GM23338 (cell line): ENCODE measurements around the gene YJEFN3. TPM values are rescaled to one million over a fixed set of nuclear protein-coding genes. Genes with fewer than 3 reads are reported as not detected.

Experiments
- ATAC-seq: fragments of 200-7000 bp; cut with Tn5 transposase; 3 replicates; pipeline ENCODE4 v1.9.1; 2020
- DNase-seq: peaks from one replicate; pipeline ENCODE4 v3.0.0-alpha.2; 2015; ENCODE audit warnings: low spot score
- H2AFZ ChIP-seq: fragments of 200-600 bp; sonication (generic); 2 replicates; pipeline ENCODE4 v1.8.0; 2016; ENCODE audit warnings: antibody characterized with exemption, mild to moderate bottlenecking, moderate library complexity
- H3F3A ChIP-seq: fragments of 200-600 bp; sonication (generic); replicated peaks from 2 replicates; pipeline ENCODE4 v1.8.0; 2017; ENCODE audit warnings: antibody characterized with exemption, mixed run types, low read depth
- H3K27ac ChIP-seq: fragments of 200-600 bp; sonication (generic); 2 replicates; pipeline ENCODE4 v1.6.1; 2016; ENCODE audit warnings: low read depth
- H3K27me3 ChIP-seq: fragments of 200-600 bp; sonication (generic); 2 replicates; pipeline ENCODE4 v1.8.0; 2016; ENCODE audit warnings: mild to moderate bottlenecking, mixed run types, moderate library complexity; ENCODE audit not compliant: insufficient read depth
- H3K36me3 ChIP-seq: fragments of 200-600 bp; sonication (generic); 2 replicates; pipeline ENCODE4 v1.8.0; 2016; ENCODE audit warnings: mild to moderate bottlenecking; ENCODE audit not compliant: insufficient read depth
- H3K4me1 ChIP-seq: fragments of 200-600 bp; sonication (generic); 2 replicates; pipeline ENCODE4 v1.8.0; 2016; ENCODE audit warnings: mild to moderate bottlenecking, moderate library complexity; ENCODE audit not compliant: insufficient read depth
- H3K4me2 ChIP-seq: fragments of 200-600 bp; sonication (generic); 2 replicates; pipeline ENCODE4 v1.7.1; 2017; ENCODE audit warnings: mixed run types
- H3K4me3 ChIP-seq: fragments of 200-600 bp; sonication (generic); 2 replicates; pipeline ENCODE4 v1.6.1; 2016; ENCODE audit warnings: mixed run types
- H3K79me2 ChIP-seq: fragments of 200-600 bp; sonication (generic); replicated peaks from 2 replicates; pipeline ENCODE4 v1.8.0; 2017; ENCODE audit warnings: mild to moderate bottlenecking; ENCODE audit not compliant: insufficient read depth
- H3K9me2 ChIP-seq: fragments of 200-600 bp; sonication (generic); 2 replicates; pipeline ENCODE4 v1.8.0; 2017; ENCODE audit not compliant: insufficient read depth
- H4K20me1 ChIP-seq: fragments of 200-600 bp; sonication (generic); replicated peaks from 2 replicates; pipeline ENCODE4 v1.8.0; 2017; ENCODE audit warnings: mild to moderate bottlenecking; ENCODE audit not compliant: insufficient read depth
- H3K27ac Mint-ChIP-seq: 2 replicates; pipeline ENCODE4 v1.8.0; 2020; ENCODE audit warnings: inconsistent platforms, mild to moderate bottlenecking, moderate library complexity, mixed read lengths
- H3K27me3 Mint-ChIP-seq: 3 replicates; pipeline ENCODE4 v1.8.0; 2022; ENCODE audit warnings: low read depth, mild to moderate bottlenecking, moderate library complexity, mixed read lengths, inconsistent platforms; ENCODE audit not compliant: insufficient read depth, poor library complexity
- H3K36me3 Mint-ChIP-seq: 3 replicates; pipeline ENCODE4 v1.8.0; 2021; ENCODE audit warnings: low read depth, mild to moderate bottlenecking, inconsistent platforms, moderate library complexity, mixed read lengths
- H3K4me1 Mint-ChIP-seq: 3 replicates; pipeline ENCODE4 v1.8.0; 2020; ENCODE audit warnings: mild to moderate bottlenecking, inconsistent platforms, mixed read lengths
- H3K4me3 Mint-ChIP-seq: 3 replicates; pipeline ENCODE4 v1.8.0; 2021; ENCODE audit warnings: moderate library complexity, mild to moderate bottlenecking, inconsistent platforms, mixed read lengths
- H3K9me3 Mint-ChIP-seq: 3 replicates; pipeline ENCODE4 v1.8.0; 2020; ENCODE audit warnings: moderate library complexity, mild to moderate bottlenecking, inconsistent platforms, mixed read lengths
- CREB1 ChIP-seq: fragments of 250-450 bp; sonication (Bioruptor Pico); IDR thresholded peaks from 2 replicates; pipeline ENCODE4 v1.5.0; 2020; ENCODE audit warnings: low read depth, mild to moderate bottlenecking, moderate library complexity
- CTCF ChIP-seq, 2 experiments: fragments of 200-600 bp in 1 of 2; sonication (generic) in 1 of 2; conservative IDR thresholded peaks; 2 replicates each; pipeline versions ENCODE4 v1.5.1 to v1.6.1; 2016 to 2017; ENCODE audit warnings: antibody characterized with exemption in 2 of 2, low read depth in 2 of 2, mild to moderate bottlenecking in 2 of 2, moderate library complexity in 1 of 2
- EZH2 ChIP-seq: fragments of 200-600 bp; sonication (generic); IDR thresholded peaks from one replicate; pipeline ENCODE4 v1.8.0; 2017; ENCODE audit warnings: antibody characterized with exemption, mild to moderate bottlenecking, low read depth; ENCODE audit not compliant: unreplicated experiment
- EZH2phosphoT487 ChIP-seq: fragments of 200-600 bp; sonication (generic); IDR thresholded peaks from one replicate; pipeline ENCODE4 v1.8.1; 2018; ENCODE audit warnings: antibody characterized with exemption; ENCODE audit not compliant: unreplicated experiment
- JUNB ChIP-seq: IDR thresholded peaks from one replicate; pipeline ENCODE4 v1.6.1; 2016; ENCODE audit warnings: antibody characterized with exemption; ENCODE audit not compliant: unreplicated experiment
- NANOG ChIP-seq: IDR thresholded peaks from 2 replicates; pipeline ENCODE4 v1.6.1; 2016; ENCODE audit warnings: antibody characterized with exemption, borderline replicate concordance
- POLR2AphosphoS5 ChIP-seq: IDR thresholded peaks from 2 replicates; pipeline ENCODE4 v1.6.1; 2016; ENCODE audit warnings: antibody characterized with exemption, low read depth
- REST ChIP-seq: IDR thresholded peaks from one replicate; pipeline ENCODE4 v1.6.1; 2018; ENCODE audit warnings: antibody characterized with exemption; ENCODE audit not compliant: unreplicated experiment
- STAT1 ChIP-seq: IDR thresholded peaks from one replicate; pipeline ENCODE4 v1.6.1; 2016; ENCODE audit warnings: antibody characterized with exemption; ENCODE audit not compliant: unreplicated experiment
- ZNF114 ChIP-seq: fragments of 250-450 bp; sonication (Bioruptor Pico); IDR thresholded peaks from 2 replicates; pipeline ENCODE4 v1.5.0; 2020; ENCODE audit warnings: mild to moderate bottlenecking, moderate library complexity
- ZNF331 ChIP-seq: fragments of 250-450 bp; sonication (Bioruptor Pico); IDR thresholded peaks from 2 replicates; pipeline ENCODE4 v1.5.0; 2020; ENCODE audit warnings: low read depth, mild to moderate bottlenecking, moderate library complexity
- polyA plus RNA-seq: library from polyadenylated mRNA; unstranded; fragments of >200 nt; fragmentation: Nextera tagmentation; extraction: Ambion mirVana; gene quantifications from 2 replicates; pipeline ENCODE4 v1.2.1, GENCODE V29; 2016
- total RNA-seq: library from RNA; depleted of rRNA; stranded (reverse); fragments of >200 nt; shearing (Covaris generic); gene quantifications from 2 replicates; pipeline ENCODE4 v1.2.3, GENCODE V29; 2014
- TF ChIP-seq, protein P1 (sequence below): fragments of 250-450 bp; sonication (Bioruptor Pico); IDR thresholded peaks from 2 replicates; pipeline ENCODE4 v1.5.0; 2020; ENCODE audit warnings: mild to moderate bottlenecking, moderate library complexity
- TF ChIP-seq, protein P2 (sequence below): IDR thresholded peaks from 2 replicates; pipeline ENCODE4 v1.6.1; 2016; ENCODE audit warnings: antibody characterized with exemption

YJEFN3 gene
- total and polyA plus RNA-seq, 2 experiments from 2014 or later = 3.5 to 6.5 TPM

GRCh38 chr19:19532806-19533701 is 4.3 kb downstream of the YJEFN3 start:
- H3K4me3 Mint-ChIP-seq = no peak overlapping the region; the same call in 2 of the 3 replicates

More at GRCh38 chr19:19532806-19533701, 4.3 kb downstream of the YJEFN3 start:
- Histone ChIP-seq H3K9me2 (no peaks in the 10 kb centered on the region), H2AFZ (no peak overlapping the region), H4K20me1 (no peaks in the 10 kb centered on the region), H3F3A (peaks cover 32% of the 10 kb centered on the region), H3K4me2 (0 out of 2 replicates have a peak overlapping the region, but pooled peaks have one; percentile 51), H3K79me2 (no peaks in the 10 kb centered on the region), H3K27me3 (peaks cover 8% of the 10 kb centered on the region), H3K36me3 (no peaks in the 10 kb centered on the region), H3K4me3 (no peak overlapping the region), H3K27ac (no peak overlapping the region), H3K4me1 (no peaks in the 10 kb centered on the region; the same call in 1 of the 2 replicates)
- Mint-ChIP-seq H3K27ac (no peak overlapping the region), H3K4me1 (peaks cover 32% of the 10 kb centered on the region), H3K27me3 (peaks cover 25% of the 10 kb centered on the region), H3K9me3 (no peaks in the 10 kb centered on the region), H3K36me3 (peaks cover 18% of the 10 kb centered on the region)
- DNase-seq (peak; percentile 11), ATAC-seq (no peak)
- TF ChIP-seq ZNF114 (CRISPR knock-in tag) (no peak), REST (no peak), CTCF (conservative IDR thresholded peaks at IDR 0.05; ENCODE audit: low read depth in 2 of 2) (no peak), JUNB (no peak), POLR2AphosphoS5 (no peak), EZH2 (no peak), ZNF331 (no peak), STAT1 (no peak), NANOG (no peak), EZH2phosphoT487 (no peak), CREB1 (CRISPR knock-in tag) (no peak)
- TF ChIP-seq, protein P1, sequence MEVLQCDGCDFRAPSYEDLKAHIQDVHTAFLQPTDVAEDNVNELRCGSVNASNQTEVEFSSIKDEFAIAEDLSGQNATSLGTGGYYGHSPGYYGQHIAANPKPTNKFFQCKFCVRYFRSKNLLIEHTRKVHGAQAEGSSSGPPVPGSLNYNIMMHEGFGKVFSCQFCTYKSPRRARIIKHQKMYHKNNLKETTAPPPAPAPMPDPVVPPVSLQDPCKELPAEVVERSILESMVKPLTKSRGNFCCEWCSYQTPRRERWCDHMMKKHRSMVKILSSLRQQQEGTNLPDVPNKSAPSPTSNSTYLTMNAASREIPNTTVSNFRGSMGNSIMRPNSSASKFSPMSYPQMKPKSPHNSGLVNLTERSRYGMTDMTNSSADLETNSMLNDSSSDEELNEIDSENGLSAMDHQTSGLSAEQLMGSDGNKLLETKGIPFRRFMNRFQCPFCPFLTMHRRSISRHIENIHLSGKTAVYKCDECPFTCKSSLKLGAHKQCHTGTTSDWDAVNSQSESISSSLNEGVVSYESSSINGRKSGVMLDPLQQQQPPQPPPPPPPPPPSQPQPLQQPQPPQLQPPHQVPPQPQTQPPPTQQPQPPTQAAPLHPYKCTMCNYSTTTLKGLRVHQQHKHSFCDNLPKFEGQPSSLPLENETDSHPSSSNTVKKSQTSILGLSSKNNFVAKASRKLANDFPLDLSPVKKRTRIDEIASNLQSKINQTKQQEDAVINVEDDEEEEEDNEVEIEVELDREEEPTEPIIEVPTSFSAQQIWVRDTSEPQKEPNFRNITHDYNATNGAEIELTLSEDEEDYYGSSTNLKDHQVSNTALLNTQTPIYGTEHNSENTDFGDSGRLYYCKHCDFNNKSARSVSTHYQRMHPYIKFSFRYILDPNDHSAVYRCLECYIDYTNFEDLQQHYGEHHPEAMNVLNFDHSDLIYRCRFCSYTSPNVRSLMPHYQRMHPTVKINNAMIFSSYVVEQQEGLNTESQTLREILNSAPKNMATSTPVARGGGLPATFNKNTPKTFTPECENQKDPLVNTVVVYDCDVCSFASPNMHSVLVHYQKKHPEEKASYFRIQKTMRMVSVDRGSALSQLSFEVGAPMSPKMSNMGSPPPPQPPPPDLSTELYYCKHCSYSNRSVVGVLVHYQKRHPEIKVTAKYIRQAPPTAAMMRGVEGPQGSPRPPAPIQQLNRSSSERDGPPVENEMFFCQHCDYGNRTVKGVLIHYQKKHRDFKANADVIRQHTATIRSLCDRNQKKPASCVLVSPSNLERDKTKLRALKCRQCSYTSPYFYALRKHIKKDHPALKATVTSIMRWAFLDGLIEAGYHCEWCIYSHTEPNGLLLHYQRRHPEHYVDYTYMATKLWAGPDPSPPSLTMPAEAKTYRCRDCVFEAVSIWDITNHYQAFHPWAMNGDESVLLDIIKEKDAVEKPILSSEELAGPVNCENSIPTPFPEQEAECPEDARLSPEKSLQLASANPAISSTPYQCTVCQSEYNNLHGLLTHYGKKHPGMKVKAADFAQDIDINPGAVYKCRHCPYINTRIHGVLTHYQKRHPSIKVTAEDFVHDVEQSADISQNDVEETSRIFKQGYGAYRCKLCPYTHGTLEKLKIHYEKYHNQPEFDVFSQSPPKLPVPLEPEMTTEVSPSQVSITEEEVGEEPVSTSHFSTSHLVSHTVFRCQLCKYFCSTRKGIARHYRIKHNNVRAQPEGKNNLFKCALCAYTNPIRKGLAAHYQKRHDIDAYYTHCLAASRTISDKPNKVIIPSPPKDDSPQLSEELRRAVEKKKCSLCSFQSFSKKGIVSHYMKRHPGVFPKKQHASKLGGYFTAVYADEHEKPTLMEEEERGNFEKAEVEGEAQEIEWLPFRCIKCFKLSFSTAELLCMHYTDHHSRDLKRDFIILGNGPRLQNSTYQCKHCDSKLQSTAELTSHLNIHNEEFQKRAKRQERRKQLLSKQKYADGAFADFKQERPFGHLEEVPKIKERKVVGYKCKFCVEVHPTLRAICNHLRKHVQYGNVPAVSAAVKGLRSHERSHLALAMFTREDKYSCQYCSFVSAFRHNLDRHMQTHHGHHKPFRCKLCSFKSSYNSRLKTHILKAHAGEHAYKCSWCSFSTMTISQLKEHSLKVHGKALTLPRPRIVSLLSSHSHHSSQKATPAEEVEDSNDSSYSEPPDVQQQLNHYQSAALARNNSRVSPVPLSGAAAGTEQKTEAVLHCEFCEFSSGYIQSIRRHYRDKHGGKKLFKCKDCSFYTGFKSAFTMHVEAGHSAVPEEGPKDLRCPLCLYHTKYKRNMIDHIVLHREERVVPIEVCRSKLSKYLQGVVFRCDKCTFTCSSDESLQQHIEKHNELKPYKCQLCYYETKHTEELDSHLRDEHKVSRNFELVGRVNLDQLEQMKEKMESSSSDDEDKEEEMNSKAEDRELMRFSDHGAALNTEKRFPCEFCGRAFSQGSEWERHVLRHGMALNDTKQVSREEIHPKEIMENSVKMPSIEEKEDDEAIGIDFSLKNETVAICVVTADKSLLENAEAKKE (CRISPR knock-in tag) = no peak
- TF ChIP-seq, protein P2, sequence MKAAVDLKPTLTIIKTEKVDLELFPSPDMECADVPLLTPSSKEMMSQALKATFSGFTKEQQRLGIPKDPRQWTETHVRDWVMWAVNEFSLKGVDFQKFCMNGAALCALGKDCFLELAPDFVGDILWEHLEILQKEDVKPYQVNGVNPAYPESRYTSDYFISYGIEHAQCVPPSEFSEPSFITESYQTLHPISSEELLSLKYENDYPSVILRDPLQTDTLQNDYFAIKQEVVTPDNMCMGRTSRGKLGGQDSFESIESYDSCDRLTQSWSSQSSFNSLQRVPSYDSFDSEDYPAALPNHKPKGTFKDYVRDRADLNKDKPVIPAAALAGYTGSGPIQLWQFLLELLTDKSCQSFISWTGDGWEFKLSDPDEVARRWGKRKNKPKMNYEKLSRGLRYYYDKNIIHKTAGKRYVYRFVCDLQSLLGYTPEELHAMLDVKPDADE = no peak
